GM12872 (cell line): ENCODE measurements around the gene EXOC6.

ENCODE experiments used
- CTCF ChIP-seq: IDR thresholded peaks from 3 replicates; pipeline ENCODE4 v1.5.1; 2011; ENCODE audit warnings: low read depth, mild to moderate bottlenecking, low read length, moderate library complexity; ENCODE audit not compliant: insufficient read depth

The EXOC6 gene

DNA sequence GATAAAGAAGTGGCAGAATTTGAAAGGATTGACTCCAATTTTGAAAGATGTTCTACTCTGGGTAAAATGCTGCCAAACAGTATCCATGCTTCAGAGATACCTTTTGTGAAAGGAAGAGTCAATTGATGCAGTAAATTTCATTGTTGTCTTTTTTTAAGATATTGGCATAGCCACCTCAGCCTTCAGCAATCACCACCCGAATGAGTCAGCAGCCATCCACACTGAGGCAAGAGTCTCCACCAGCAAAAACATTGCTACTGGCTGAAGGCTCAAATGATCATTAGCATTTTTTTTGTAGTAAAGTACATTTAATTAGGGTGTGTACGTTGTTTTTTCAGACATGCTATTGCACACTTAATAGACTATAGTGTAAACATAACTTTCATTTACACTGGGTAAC, 180.6 kb downstream of the EXOC6 start:
- no peak for TF ChIP-seq CTCF

GRCh38 chr10:93030409-93030808, 182.1 kb downstream of the EXOC6 start:
- no peak for TF ChIP-seq CTCF

DNA sequence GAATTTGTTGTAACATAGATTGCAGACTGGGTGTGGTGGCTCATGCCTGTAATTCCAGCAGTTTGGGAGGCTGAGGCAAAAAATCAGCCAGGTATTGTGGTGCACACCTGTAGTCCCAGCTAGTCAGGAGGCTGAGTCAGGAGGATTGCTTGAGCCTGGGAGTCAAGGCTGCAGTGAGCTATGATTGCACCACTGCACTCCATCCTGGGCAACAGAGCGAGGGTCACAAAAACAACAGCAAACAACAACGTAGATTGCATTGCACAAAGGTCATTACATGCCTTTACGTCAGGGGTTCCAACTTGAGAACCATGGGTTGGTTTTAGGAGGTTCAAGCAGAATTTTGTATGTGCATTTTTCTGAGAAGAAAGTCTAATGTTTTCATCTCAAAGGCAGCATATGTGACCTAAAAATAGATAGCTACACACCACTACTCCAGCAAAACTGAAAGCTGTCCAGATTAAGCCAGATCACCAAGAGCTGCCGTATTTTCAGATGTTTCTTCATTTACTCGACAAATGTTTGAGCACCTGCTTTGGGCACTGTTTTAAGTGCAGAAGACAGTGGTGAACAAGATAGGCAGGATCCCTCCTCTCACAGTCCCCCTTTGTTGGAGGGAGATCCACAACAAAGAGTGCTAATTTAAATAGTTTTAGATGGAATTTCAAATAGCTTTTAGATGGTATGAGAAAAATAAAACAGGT, 183.9 kb downstream of the EXOC6 start:
- TF ChIP-seq CTCF, result no peak

GRCh38 chr10:93032809-93033137, 184.5 kb downstream of the EXOC6 start:
- TF ChIP-seq CTCF, result no peak

GRCh38 chr10:93034426-93034825, 186.1 kb downstream of the EXOC6 start:
- TF ChIP-seq CTCF, result no peak

- no peak for TF ChIP-seq CTCF
These were observed 190.8 kb downstream of the EXOC6 start for GRCh38 chr10:93039110-93039509.

GRCh38 chr10:93039721-93040120, 191.4 kb downstream of the EXOC6 start:
- TF ChIP-seq CTCF, result peak; percentile 57
